Measurements from ENCODE around the gene IFT57.

The IFT57 gene

DNA sequence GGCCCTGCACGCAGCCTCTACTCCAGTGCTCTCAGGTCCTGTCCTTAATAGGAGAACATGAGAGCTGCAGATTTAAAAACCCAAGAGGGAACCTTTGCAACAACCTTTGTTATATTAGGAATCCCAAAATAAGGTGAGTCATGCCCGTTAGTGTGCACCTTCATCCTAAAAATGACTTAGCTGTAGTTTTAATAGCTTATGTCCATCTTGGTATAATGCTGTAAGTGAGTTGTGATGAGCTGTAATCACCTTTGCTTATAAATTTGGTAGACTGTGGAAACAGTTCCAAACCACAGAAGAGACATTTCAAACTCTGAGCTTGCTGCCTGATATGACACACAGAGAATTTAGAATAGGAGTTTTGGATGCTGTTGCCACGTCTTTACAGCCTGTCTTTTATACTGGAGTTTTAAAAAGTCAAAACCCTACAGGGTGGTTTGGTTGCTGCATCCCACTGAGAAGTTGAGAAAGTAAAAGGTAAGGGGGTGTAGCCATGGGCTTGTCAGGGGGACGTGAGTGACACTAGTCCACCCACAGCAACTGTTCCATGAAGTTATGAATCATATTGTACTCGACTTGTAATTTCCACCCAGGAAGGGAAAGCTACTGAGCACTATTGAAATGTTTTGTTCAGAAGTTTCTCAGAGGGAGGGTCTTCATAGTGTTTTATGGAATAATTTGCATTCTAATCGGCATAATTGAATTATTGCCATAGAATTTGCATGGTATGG is 104.0 kb downstream of the IFT57 start:
- Histone ChIP-seq H3K9ac (ENCODE audit: low read depth, low read length) (no peak overlapping the region), H3K9me3 (ENCODE audit: control insufficient read depth, insufficient read depth, low read length) (no peaks in the 10 kb centered on the region), H3K36me3 (ENCODE audit: insufficient read depth, low read length) (no peaks in the 10 kb centered on the region), H3K4me1 (ENCODE audit: insufficient read depth, low read length) (no peaks in the 10 kb centered on the region; the same call in 1 of the 2 replicates)

DNA sequence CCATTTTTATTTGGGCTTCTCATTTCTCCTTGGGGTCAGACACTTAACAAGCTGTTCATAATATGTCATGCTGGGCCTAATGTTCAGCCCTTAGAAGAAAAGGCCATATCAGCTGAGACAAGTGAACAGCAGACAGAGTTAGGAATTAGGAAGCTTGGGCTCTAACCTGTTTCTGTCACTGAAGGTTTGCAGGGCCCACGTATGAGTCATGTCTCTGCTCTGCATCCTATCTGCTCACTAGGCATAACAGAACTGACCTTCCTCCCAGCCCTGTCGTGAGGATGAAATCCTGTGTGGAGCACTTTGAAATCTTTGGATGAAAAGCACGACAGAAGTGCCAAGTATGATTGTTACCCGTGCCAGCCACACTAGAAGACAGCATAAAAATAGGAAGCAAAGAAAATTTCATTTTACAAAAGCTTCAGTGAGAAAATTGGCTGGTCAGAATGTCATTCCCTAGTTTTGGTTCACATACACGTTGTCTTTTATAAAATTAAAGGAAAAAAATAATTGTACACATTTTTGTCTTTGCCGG is 104.9 kb downstream of the IFT57 start:
- Histone ChIP-seq H3K9me3 (ENCODE audit: control insufficient read depth, insufficient read depth, low read length) (no peaks in the 10 kb centered on the region), H3K9ac (ENCODE audit: low read depth, low read length) (no peak overlapping the region)

DNA sequence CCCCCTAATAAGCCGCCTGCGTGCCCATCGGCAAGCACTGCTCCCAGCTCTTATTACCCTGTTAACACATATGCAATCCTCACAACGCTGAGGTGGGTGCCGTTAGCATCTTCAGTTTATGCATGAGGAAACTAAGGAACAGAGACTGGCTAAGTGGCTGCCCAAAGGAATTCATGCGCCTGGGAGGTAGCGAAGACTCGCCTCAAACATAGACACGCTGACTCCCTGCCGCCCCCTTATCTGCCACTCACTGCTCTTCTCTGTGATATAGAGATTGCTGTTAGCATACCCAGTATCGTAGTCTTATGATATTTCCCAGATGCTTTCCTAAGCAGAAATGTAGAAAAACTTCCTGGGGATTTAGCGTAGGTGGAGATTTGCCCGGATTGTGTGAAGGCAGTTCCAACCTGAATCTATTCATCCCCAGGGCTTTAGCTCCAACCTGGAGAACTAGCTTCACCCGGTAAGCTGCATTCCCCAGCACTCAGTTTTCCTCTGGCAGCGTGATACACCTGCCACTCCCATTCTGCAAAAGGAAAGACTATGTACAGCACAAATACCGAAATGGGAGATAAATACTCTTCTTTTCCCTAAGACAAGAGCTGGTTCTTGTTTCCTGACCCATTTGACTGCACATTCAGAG is 107.7 kb downstream of the IFT57 start:
- no peaks in the 10 kb centered on the region for H3K36me3 ChIP-seq (ENCODE audit: insufficient read depth, low read length)
- no peak overlapping the region for H3K9ac ChIP-seq (ENCODE audit: low read depth, low read length)
- no peaks in the 10 kb centered on the region; the same call in 1 of the 2 replicates for H3K4me1 ChIP-seq (ENCODE audit: insufficient read depth, low read length)
- H3K9me3 ChIP-seq (ENCODE audit: control insufficient read depth, insufficient read depth, low read length): no peaks in the 10 kb centered on the region

More for the DNA sequence above, 104.9 kb downstream of the IFT57 start:
- Histone ChIP-seq H3K36me3 (ENCODE audit: insufficient read depth, low read length) (no peaks in the 10 kb centered on the region), H3K4me1 (ENCODE audit: insufficient read depth, low read length) (no peaks in the 10 kb centered on the region; the same call in 1 of the 2 replicates)

DNA sequence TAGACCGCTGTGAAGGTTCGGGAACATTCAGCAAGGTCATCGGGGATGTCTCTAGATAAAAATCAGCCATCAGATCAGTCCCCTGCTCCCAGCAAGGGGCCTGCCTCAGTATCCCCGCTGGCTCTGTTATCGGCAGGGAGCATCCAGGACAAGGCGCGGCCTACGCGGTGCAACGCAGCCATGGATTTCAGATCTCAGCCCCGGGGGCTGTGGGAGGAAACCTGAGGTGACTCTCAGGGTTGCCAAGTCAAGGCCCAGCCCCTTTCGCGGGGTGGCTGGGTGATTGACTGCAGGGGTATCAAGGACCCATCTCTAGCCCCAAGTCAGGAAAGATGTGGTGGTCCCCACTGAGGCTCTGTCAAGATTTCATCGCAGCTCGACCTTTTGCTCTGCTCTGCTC is 108.2 kb downstream of the IFT57 start:
- Histone ChIP-seq H3K9me3 (ENCODE audit: control insufficient read depth, insufficient read depth, low read length) (no peaks in the 10 kb centered on the region), H3K4me1 (ENCODE audit: insufficient read depth, low read length) (no peaks in the 10 kb centered on the region; the same call in 1 of the 2 replicates), H3K9ac (ENCODE audit: low read depth, low read length) (no peak overlapping the region), H3K36me3 (ENCODE audit: insufficient read depth, low read length) (no peaks in the 10 kb centered on the region)

DNA sequence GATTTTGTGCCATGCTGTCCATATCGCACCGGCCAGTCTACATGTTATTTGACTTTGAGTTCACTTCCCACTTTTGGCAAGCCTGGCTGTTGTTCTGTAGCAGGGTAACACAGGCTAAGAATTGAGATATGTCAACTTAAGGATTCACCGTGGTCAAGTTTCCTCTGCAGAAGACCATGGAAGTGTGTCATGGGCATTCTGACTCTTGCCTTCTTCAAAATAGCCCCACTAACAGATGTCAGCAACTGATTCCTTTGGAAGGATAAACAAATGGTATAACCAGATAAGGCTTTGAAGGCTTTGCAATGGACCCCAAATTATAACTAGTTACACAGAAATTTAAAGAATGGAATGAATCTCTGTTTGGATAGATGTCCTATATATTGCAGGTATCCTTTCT is 111.3 kb downstream of the IFT57 start:
- Histone ChIP-seq H3K9ac (ENCODE audit: low read depth, low read length) (no peak overlapping the region), H3K9me3 (ENCODE audit: control insufficient read depth, insufficient read depth, low read length) (no peaks in the 10 kb centered on the region), H3K36me3 (ENCODE audit: insufficient read depth, low read length) (no peaks in the 10 kb centered on the region), H3K4me1 (ENCODE audit: insufficient read depth, low read length) (no peaks in the 10 kb centered on the region; the same call in 1 of the 2 replicates)
